IMR-90 (cell line): ENCODE measurements around the gene MED19. TPM values are rescaled to one million over a fixed set of nuclear protein-coding genes. Genes with fewer than 3 reads are reported as not detected.

Experiments
- ATAC-seq: fragments of 200-7000 bp; cut with Tn5 transposase; 2 replicates; pipeline ENCODE4 v1.9.1; 2020; ENCODE audit warnings: low read depth, mild to moderate bottlenecking, moderate library complexity
- BruUV-seq: library from RNA; stranded (reverse); fragments of 400-500 nt; replicated peaks from 2 replicates; lab custom pipeline; 2021; lab: Mats Ljungman, UMichigan
- CTCF ChIA-PET: fragments of 300-600 bp; formaldehyde crosslinking; extraction: SDS; loops from one replicate; lab custom pipeline; 2021; ENCODE audit warnings: antibody characterized with exemption; lab: Yijun Ruan, JAX
- POLR2A ChIA-PET: fragments of 300-600 bp; sonication (Branson Sonifier 250); formaldehyde crosslinking; loops from one replicate; lab custom pipeline; 2022; ENCODE audit warnings: antibody characterized with exemption; ENCODE audit not compliant: unreplicated experiment; lab: Charles Lee
- DNase-seq: peaks from one replicate; pipeline ENCODE4 v3.0.0; 2013
- H2AFZ ChIP-seq: replicated peaks from 2 replicates; pipeline ENCODE3; 2013; ENCODE audit warnings: low read length, mild to moderate bottlenecking; ENCODE audit not compliant: poor library complexity
- H2AK5ac ChIP-seq: 2 replicates; pipeline ENCODE4 v1.6.1; 2013; ENCODE audit warnings: low read depth, low read length, inconsistent platforms
- H2AK9ac ChIP-seq: replicated peaks from 2 replicates; pipeline ENCODE3; 2013; ENCODE audit warnings: mild to moderate bottlenecking, low read depth, low read length, moderate library complexity; ENCODE audit not compliant: poor library complexity
- H2BK120ac ChIP-seq: 2 replicates; pipeline ENCODE4 v1.6.1; 2013; ENCODE audit warnings: low read depth, low read length, inconsistent platforms
- H2BK15ac ChIP-seq: 3 replicates; pipeline ENCODE4 v1.6.1; 2013; ENCODE audit warnings: low read depth, low read length, inconsistent platforms
- H2BK20ac ChIP-seq: 2 replicates; pipeline ENCODE4 v1.6.1; 2013; ENCODE audit warnings: low read depth, mild to moderate bottlenecking, inconsistent platforms, low read length, moderate library complexity
- H2BK5ac ChIP-seq: 2 replicates; pipeline ENCODE4 v1.6.1; 2013; ENCODE audit warnings: mild to moderate bottlenecking, low read depth, low read length, inconsistent platforms; ENCODE audit not compliant: poor library complexity, severe bottlenecking
- H3K14ac ChIP-seq: replicated peaks from 2 replicates; pipeline ENCODE4 v1.6.1; 2013; ENCODE audit warnings: low read depth, low read length, inconsistent platforms
- H3K18ac ChIP-seq: 2 replicates; pipeline ENCODE4 v1.6.1; 2013; ENCODE audit warnings: low read depth, low read length, control low read depth
- H3K23ac ChIP-seq: 2 replicates; pipeline ENCODE4 v1.6.1; 2013; ENCODE audit warnings: low read depth, low read length, inconsistent platforms
- H3K27ac ChIP-seq: 2 replicates; pipeline ENCODE4 v1.5.1; 2013; ENCODE audit warnings: mild to moderate bottlenecking, control low read depth, low read length; ENCODE audit not compliant: insufficient read depth
- H3K27me3 ChIP-seq: 2 replicates; pipeline ENCODE4 v1.6.1; 2013; ENCODE audit warnings: low read length; ENCODE audit not compliant: control insufficient read depth, insufficient read depth
- H3K36me3 ChIP-seq: 2 replicates; pipeline ENCODE4 v1.6.1; 2013; ENCODE audit warnings: low read length, mixed read lengths; ENCODE audit not compliant: control insufficient read depth, insufficient read depth
- H3K4ac ChIP-seq: 2 replicates; pipeline ENCODE4 v1.6.1; 2013; ENCODE audit warnings: low read depth, low read length, inconsistent platforms
- H3K4me1 ChIP-seq: 2 replicates; pipeline ENCODE4 v1.6.1; 2013; ENCODE audit warnings: low read length, mixed read lengths; ENCODE audit not compliant: control insufficient read depth, insufficient read depth
- H3K4me2 ChIP-seq: 2 replicates; pipeline ENCODE4 v1.6.1; 2013; ENCODE audit warnings: low read depth, mild to moderate bottlenecking, control low read depth, low read length, moderate library complexity
- H3K4me3 ChIP-seq: 2 replicates; pipeline ENCODE4 v1.5.1; 2013; ENCODE audit warnings: low read depth, mild to moderate bottlenecking, control low read depth, low read length, moderate library complexity; ENCODE audit not compliant: insufficient read depth
- H3K56ac ChIP-seq: 2 replicates; pipeline ENCODE4 v1.6.1; 2013; ENCODE audit warnings: low read length, inconsistent platforms; ENCODE audit not compliant: insufficient read depth; ENCODE audit errors: extremely low read depth
- H3K79me1 ChIP-seq, 2 experiments: 2 replicates each; pipeline ENCODE4 v1.6.1; 2013; ENCODE audit warnings: low read length in 2 of 2, inconsistent platforms in 1 of 2, low read depth in 1 of 2
- H3K9ac ChIP-seq: 2 replicates; pipeline ENCODE4 v1.6.1; 2013; ENCODE audit warnings: low read depth, low read length, control low read depth
- H3K9me1 ChIP-seq: 2 replicates; pipeline ENCODE4 v1.6.1; 2013; ENCODE audit warnings: low read length, inconsistent platforms; ENCODE audit not compliant: insufficient read depth
- H3K9me3 ChIP-seq: 2 replicates; pipeline ENCODE4 v1.6.1; 2013; ENCODE audit warnings: low read length; ENCODE audit not compliant: control insufficient read depth, insufficient read depth
- H4K20me1 ChIP-seq: 2 replicates; pipeline ENCODE4 v1.6.1; 2013; ENCODE audit warnings: low read length, inconsistent platforms; ENCODE audit not compliant: insufficient read depth
- H4K5ac ChIP-seq: 2 replicates; pipeline ENCODE4 v1.6.1; 2013; ENCODE audit warnings: mild to moderate bottlenecking, low read depth, low read length, control low read depth
- H4K8ac ChIP-seq, 2 experiments: 2 replicates each; pipeline ENCODE4 v1.6.1; 2013; ENCODE audit warnings: low read depth in 2 of 2, low read length in 2 of 2, control low read depth in 1 of 2, inconsistent platforms in 1 of 2
- H4K91ac ChIP-seq: 2 replicates; pipeline ENCODE4 v1.6.1; 2013; ENCODE audit warnings: low read depth, low read length, inconsistent platforms; ENCODE audit not compliant: insufficient read depth
- MAZ ChIP-seq: IDR thresholded peaks from 2 replicates; pipeline ENCODE4 v1.6.1; 2012; ENCODE audit warnings: low read depth, mild to moderate bottlenecking, low read length, improper control_type of control experiment, moderate library complexity, borderline replicate concordance
- POLR2A ChIP-seq: IDR thresholded peaks from 2 replicates; pipeline ENCODE4 v1.6.1; 2012; ENCODE audit warnings: mild to moderate bottlenecking, low read depth, low read length
- RCOR1 ChIP-seq: IDR thresholded peaks from 2 replicates; pipeline ENCODE4 v1.6.1; 2012; ENCODE audit warnings: mild to moderate bottlenecking, low read length, improper control_type of control experiment; ENCODE audit not compliant: insufficient replicate concordance
- WGBS, 2 experiments: methylation state at CpG; one replicate each; pipeline versions ENCODE4 v1.1.5 to v1.1.7; 2013; ENCODE audit warnings: missing lambda C conversion rate in 2 of 2; ENCODE audit not compliant: insufficient read length in 1 of 2; ENCODE audit errors: extremely low coverage in 2 of 2; 5-methylcytosine and 5-hydroxymethylcytosine counted together
- dilution Hi-C: fragments of 300-500 bp; cut with HindIII; formaldehyde crosslinking; loops from one replicate; pipeline ENCODE4 v1.14.3; 2018; ENCODE audit warnings: low sequenced_read_pairs; ENCODE audit not compliant: unreplicated experiment
- in situ Hi-C: fragments of 300-500 bp; cut with MboI; formaldehyde crosslinking; loops from 3 replicates; pipeline ENCODE4 v1.14.3; 2019; ENCODE audit warnings: low sequenced_read_pairs, inconsistent platforms, mixed read lengths
- intact Hi-C: fragments of 100-400 bp; cut with micrococcal nuclease; formaldehyde crosslinking; loops from 2 replicates; pipeline ENCODE4 v1.10.0; 2022
- polyA plus RNA-seq, 3 experiments: library from polyadenylated mRNA; depleted of rRNA; stranded (reverse); fragments of >200 nt; gene quantifications; 2 replicates each; pipeline ENCODE4 v1.2.3, GENCODE V29; 2012; ENCODE audit warnings: low replicate concordance in 1 of 3
- total RNA-seq: library from RNA; depleted of rRNA; stranded (reverse); fragments of >200 nt; gene quantifications from 2 replicates; pipeline ENCODE4 v1.2.3, GENCODE V29; 2012

Gene MED19
- total and polyA plus RNA-seq, 2 of the 4 experiments (the other 2 are of a cell fraction) = 14.0 to 35.0 TPM

GRCh38 chr11:57680552-57680874 is 31.5 kb downstream of the MED19 start:
- no peak overlapping the region for H3K4me2 ChIP-seq
- no peak overlapping the region for H4K8ac ChIP-seq
- ChIA-PET CTCF (no interaction called here), POLR2A (no interaction called here)
- no peak overlapping the region for H2BK120ac ChIP-seq
- H3K14ac ChIP-seq = no peak overlapping the region
- no peak overlapping the region for H4K91ac ChIP-seq
- DNase-seq = peak; percentile 22
- no peak overlapping the region for H3K27ac ChIP-seq
- no peak overlapping the region for H2AFZ ChIP-seq
- no peak overlapping the region for H2BK20ac ChIP-seq
- no peak overlapping the region for H3K4ac ChIP-seq
- no peak overlapping the region for H3K18ac ChIP-seq
- peaks cover 50 to 61% of the 10 kb centered on the region in 2 experiments for H3K79me1 ChIP-seq
- H3K9me3 ChIP-seq = no peaks in the 10 kb centered on the region
- H3K56ac ChIP-seq = no peak overlapping the region
- H4K5ac ChIP-seq = no peak overlapping the region
- peaks cover 38% of the 10 kb centered on the region for H4K20me1 ChIP-seq
- no peak overlapping the region for H3K23ac ChIP-seq
- in situ Hi-C loops (no loop called here), dilution Hi-C loops (no loop called here), intact Hi-C loops (no loop called here)
- 0 out of 2 replicates have a peak, but pooled peaks cover 9% of the 10 kb centered on the region for H3K9me1 ChIP-seq
- no peak overlapping the region for H2BK15ac ChIP-seq
- peaks cover 25% of the 10 kb centered on the region for H3K36me3 ChIP-seq
- no peak overlapping the region for H2AK9ac ChIP-seq
- no peaks in the 10 kb centered on the region for H3K27me3 ChIP-seq
- H3K4me1 ChIP-seq = peaks cover 4% of the 10 kb centered on the region
- WGBS, 2 experiments = no CpG with 5 or more reads among the region's 2 CpGs
- no peak overlapping the region for H2BK5ac ChIP-seq
- H3K9ac ChIP-seq = no peak overlapping the region
- BruUV-seq = no TSS peak
- no peak overlapping the region for H2AK5ac ChIP-seq
- ATAC-seq = peak; percentile 41
- H3K4me3 ChIP-seq = no peak overlapping the region
- TF ChIP-seq MAZ = no peak
- TF ChIP-seq RCOR1 = no peak
- TF ChIP-seq POLR2A = no peak
